Esophagus squamous epithelium (tissue), 5 donors: ENCODE measurements around the gene SUMO3. TPM values are rescaled to one million over a fixed set of nuclear protein-coding genes. Genes with fewer than 3 reads are reported as not detected.

Experiments used
- DNase-seq: peaks from one replicate; lab custom pipeline; 2025; lab: John Stamatoyannopoulos, UW
- H3K27ac ChIP-seq, 4 donors: fragments of 200-600 bp; sonication (generic); one replicate each; pipeline ENCODE4 v1.5.1; 2016 to 2019; ENCODE audit warnings: mild to moderate bottlenecking in 1 of 4
- H3K27me3 ChIP-seq, 4 donors: fragments of 200-600 bp; sonication (generic); 1 replicate in 3 of 4; 2 replicates in 1 of 4; pipeline versions ENCODE4 v1.5.1 to v1.6.0; 2017 to 2021; ENCODE audit warnings: antibody characterized with exemption in 1 of 4
- H3K36me3 ChIP-seq, 3 donors: fragments of 200-600 bp; sonication (generic); one replicate each; pipeline ENCODE4 v1.5.1; 2016 to 2019
- H3K4me1 ChIP-seq, 3 donors: fragments of 200-600 bp; sonication (generic); one replicate each; pipeline ENCODE4 v1.5.1; 2017 to 2019
- H3K4me3 ChIP-seq, 4 donors: fragments of 200-600 bp; sonication (generic); 1 replicate in 3 of 4; 2 replicates in 1 of 4; pipeline ENCODE4 v1.5.1; 2016 to 2019; ENCODE audit warnings: mild to moderate bottlenecking in 2 of 4, moderate library complexity in 1 of 4
- H3K9me3 ChIP-seq, 3 donors: fragments of 200-600 bp; sonication (generic); one replicate each; pipeline ENCODE4 v1.5.1; 2016 to 2019
- POLR2A ChIP-seq, 4 donors: fragments of 450-650 bp; IDR thresholded peaks; one replicate each; pipeline ENCODE4 v1.6.1; 2017; ENCODE audit warnings: antibody characterized with exemption in 4 of 4, mild to moderate bottlenecking in 4 of 4, moderate library complexity in 3 of 4
- WGBS, 2 donors: methylation state at CpG; one replicate each; pipeline ENCODE4 v1.1.5; 2018; 5-methylcytosine and 5-hydroxymethylcytosine counted together
- intact Hi-C: fragments of 100-400 bp; cut with DNase I; formaldehyde crosslinking; loops from one replicate; pipeline ENCODE4 v1.15.0; 2022
- total RNA-seq, 4 donors: library from RNA; depleted of rRNA; stranded (reverse); fragments of >200 nt; gene quantifications; one replicate each; pipeline ENCODE4 v1.1.0, GENCODE V29; 2016
- TF ChIP-seq, protein P1 (sequence below), 6 experiments: fragments of 450-650 bp in 4 of 6; fragments of 200-600 bp in 2 of 6; sonication (generic) in 2 of 6; IDR thresholded peaks; one replicate each; pipeline ENCODE4 v1.5.1; 2016 to 2019; ENCODE audit warnings: antibody characterized with exemption in 6 of 6, mild to moderate bottlenecking in 4 of 6, moderate library complexity in 4 of 6
- donor health status: DM: yes; HTN: yes; CAD: no.

Gene SUMO3
- total RNA-seq, 4 donors from 2014 or later = 22.9 to 55.0 (median 46.5) TPM

GRCh38 chr21:44790368-44790767 is 27.5 kb downstream of the SUMO3 start:
- peaks cover 0 to 32% (median 0%) of the 10 kb centered on the region in 3 donors for H3K36me3 ChIP-seq

GRCh38 chr21:44789880-44790279 is 28.0 kb downstream of the SUMO3 start:
- H3K4me1 ChIP-seq = peaks cover 4 to 40% (median 6%) of the 10 kb centered on the region in 3 donors
- TF ChIP-seq, protein P1, sequence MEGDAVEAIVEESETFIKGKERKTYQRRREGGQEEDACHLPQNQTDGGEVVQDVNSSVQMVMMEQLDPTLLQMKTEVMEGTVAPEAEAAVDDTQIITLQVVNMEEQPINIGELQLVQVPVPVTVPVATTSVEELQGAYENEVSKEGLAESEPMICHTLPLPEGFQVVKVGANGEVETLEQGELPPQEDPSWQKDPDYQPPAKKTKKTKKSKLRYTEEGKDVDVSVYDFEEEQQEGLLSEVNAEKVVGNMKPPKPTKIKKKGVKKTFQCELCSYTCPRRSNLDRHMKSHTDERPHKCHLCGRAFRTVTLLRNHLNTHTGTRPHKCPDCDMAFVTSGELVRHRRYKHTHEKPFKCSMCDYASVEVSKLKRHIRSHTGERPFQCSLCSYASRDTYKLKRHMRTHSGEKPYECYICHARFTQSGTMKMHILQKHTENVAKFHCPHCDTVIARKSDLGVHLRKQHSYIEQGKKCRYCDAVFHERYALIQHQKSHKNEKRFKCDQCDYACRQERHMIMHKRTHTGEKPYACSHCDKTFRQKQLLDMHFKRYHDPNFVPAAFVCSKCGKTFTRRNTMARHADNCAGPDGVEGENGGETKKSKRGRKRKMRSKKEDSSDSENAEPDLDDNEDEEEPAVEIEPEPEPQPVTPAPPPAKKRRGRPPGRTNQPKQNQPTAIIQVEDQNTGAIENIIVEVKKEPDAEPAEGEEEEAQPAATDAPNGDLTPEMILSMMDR (IDR thresholded peaks at IDR 0.05) = no peak
- no peak for TF ChIP-seq POLR2A (IDR thresholded peaks at IDR 0.05)
- no peak overlapping the region for H3K27ac ChIP-seq
- no peaks in the 10 kb centered on the region for H3K27me3 ChIP-seq
- H3K9me3 ChIP-seq = no peaks in the 10 kb centered on the region
- H3K36me3 ChIP-seq = peaks cover 0 to 37% (median 0%) of the 10 kb centered on the region in 3 donors
- intact Hi-C loops = loop anchor here (10.0 kb wide), 3 partner anchors 105 to 335 kb away; no protein-coding TSS in a partner anchor
- no peak overlapping the region for H3K4me3 ChIP-seq
- no peak for DNase-seq
- WGBS, 2 donors = 64 to 90% methylated on average over 1 of the region's 1 CpG

More at GRCh38 chr21:44790368-44790767, 27.5 kb downstream of the SUMO3 start:
- no peak overlapping the region for H3K4me3 ChIP-seq
- intact Hi-C loops = loop anchor here (10.0 kb wide), 3 partner anchors 104 to 334 kb away; no protein-coding TSS in a partner anchor
- H3K9me3 ChIP-seq = no peaks in the 10 kb centered on the region
- no peaks in the 10 kb centered on the region for H3K27me3 ChIP-seq
- no peak for DNase-seq
- TF ChIP-seq POLR2A (IDR thresholded peaks at IDR 0.05) = no peak
- TF ChIP-seq, protein P1 (IDR thresholded peaks at IDR 0.05) = no peak
- peaks cover 4 to 35% (median 6%) of the 10 kb centered on the region in 3 donors for H3K4me1 ChIP-seq
- WGBS, 2 donors = 82 to 91% methylated on average over 3 of the region's 3 CpGs
- H3K27ac ChIP-seq = no peak overlapping the region

- Histone ChIP-seq H3K36me3 (peaks cover 0 to 58% (median 0%) of the 10 kb centered on the region in 3 donors), H3K4me1 (peaks cover 0 to 35% (median 0%) of the 10 kb centered on the region in 3 donors), H3K27me3 (no peaks in the 10 kb centered on the region), H3K27ac (no peak overlapping the region), H3K9me3 (no peaks in the 10 kb centered on the region), H3K4me3 (no peak overlapping the region)
- intact Hi-C loops = no loop called here
- no peak for DNase-seq
- no peak for TF ChIP-seq POLR2A (IDR thresholded peaks at IDR 0.05)
- TF ChIP-seq, protein P1 (IDR thresholded peaks at IDR 0.05) = no peak
- 42 to 57% methylated on average over 9 to 13 of the region's 13 CpGs for WGBS, 2 donors
These were observed 32.1 kb downstream of the SUMO3 start for GRCh38 chr21:44785620-44786335.

DNA sequence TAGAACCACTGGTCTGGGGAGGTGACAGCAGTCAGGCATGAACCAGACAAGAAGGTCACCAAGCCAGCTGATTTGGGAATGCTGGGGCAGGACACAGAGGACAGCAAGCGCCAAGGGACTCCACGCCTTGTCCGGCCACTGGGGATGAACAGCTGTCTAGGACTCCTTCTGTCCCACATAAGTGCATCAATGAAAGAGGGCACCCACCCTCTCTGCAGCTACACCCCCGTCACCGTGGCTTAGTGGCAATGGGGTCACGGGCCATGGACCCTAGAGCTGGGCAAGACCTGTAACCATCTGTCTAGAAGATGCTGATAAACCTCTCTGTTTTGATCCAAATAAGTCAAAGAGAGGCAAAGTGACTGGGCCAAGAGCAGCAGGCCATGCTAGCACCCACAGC is 33.1 kb downstream of the SUMO3 start:
- intact Hi-C loops = no loop called here
- Histone ChIP-seq H3K4me3 (no peak overlapping the region), H3K4me1 (peaks cover 0 to 35% (median 0%) of the 10 kb centered on the region in 3 donors), H3K27ac (no peak overlapping the region), H3K9me3 (no peaks in the 10 kb centered on the region), H3K27me3 (no peaks in the 10 kb centered on the region), H3K36me3 (peaks cover 0 to 60% (median 0%) of the 10 kb centered on the region in 3 donors)
- no peak for DNase-seq
- WGBS, 2 donors = no CpG with 5 or more reads among the region's 6 CpGs
- no peak for TF ChIP-seq POLR2A (IDR thresholded peaks at IDR 0.05)
- TF ChIP-seq, protein P1 (IDR thresholded peaks at IDR 0.05) = no peak

DNA sequence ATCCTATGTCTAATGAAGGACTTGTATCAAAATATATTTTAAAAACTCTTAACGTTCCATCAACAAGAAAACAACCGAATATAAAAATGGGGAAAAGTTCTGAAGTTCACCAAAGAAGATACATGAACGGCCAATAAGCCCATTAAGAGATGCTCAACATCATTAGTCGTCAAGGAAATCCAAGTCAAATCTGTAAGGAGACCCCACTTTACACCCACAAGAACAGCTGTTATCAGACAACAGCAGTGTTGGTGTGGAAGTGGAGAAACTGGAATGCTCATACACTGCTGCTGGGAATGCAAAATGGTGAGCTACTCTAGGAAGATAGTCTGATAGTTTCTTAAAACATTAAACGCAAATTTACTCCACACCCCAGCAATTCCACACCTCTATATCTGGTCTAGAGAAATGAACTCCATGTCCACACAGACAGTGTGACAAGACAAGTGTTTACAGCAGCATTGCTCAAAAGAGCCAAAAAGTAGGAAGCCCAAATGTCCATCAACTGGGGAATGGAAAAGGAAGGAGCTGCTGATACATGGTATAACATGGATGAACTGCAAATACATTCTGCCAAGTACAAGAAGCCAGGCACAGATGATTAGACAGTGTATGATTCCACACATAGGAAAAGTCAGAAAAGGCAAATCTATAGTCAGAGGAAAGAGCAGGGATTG is 34.7 kb downstream of the SUMO3 start:
- H3K27me3 ChIP-seq = no peaks in the 10 kb centered on the region
- intact Hi-C loops = no loop called here
- H3K4me1 ChIP-seq = peaks cover 0 to 35% (median 0%) of the 10 kb centered on the region in 3 donors
- no peaks in the 10 kb centered on the region for H3K9me3 ChIP-seq
- no peak overlapping the region for H3K27ac ChIP-seq
- DNase-seq = no peak
- H3K36me3 ChIP-seq = peaks cover 0 to 69% (median 0%) of the 10 kb centered on the region in 3 donors
- no peak overlapping the region for H3K4me3 ChIP-seq
- TF ChIP-seq, protein P1 (IDR thresholded peaks at IDR 0.05) = no peak
- TF ChIP-seq POLR2A (IDR thresholded peaks at IDR 0.05) = no peak
- 90 to 94% methylated on average over 5 of the region's 5 CpGs for whole genome bisulfite sequencing, 2 donors
